ENCODE results near the gene R3HDM2. TPM values are rescaled to one million over a fixed set of nuclear protein-coding genes. Genes with fewer than 3 reads are reported as not detected.

Gene R3HDM2
- total and polyA plus RNA-seq, 4 donors: 7.4 to 28.9 (median 15.1) TPM

- TF ChIP-seq FOXA2 (IDR thresholded peaks at IDR 0.05): no peak
- no peak for TF ChIP-seq RAD21 (IDR thresholded peaks at IDR 0.05)
- no peak for TF ChIP-seq JUND (IDR thresholded peaks at IDR 0.05)
- TF ChIP-seq FOXA1 (IDR thresholded peaks at IDR 0.05): no peak
- TF ChIP-seq TAF1 (conservative IDR thresholded peaks at IDR 0.05): no peak
- no peak for TF ChIP-seq NR2F2 (IDR thresholded peaks at IDR 0.05)
- TF ChIP-seq RXRA (IDR thresholded peaks at IDR 0.05): no peak
- TF ChIP-seq HNF4G (IDR thresholded peaks at IDR 0.05): no peak
- no peak for TF ChIP-seq YY1 (IDR thresholded peaks at IDR 0.05)
Observed at GRCh38 chr12:57479043-57479375, 48.2 kb upstream of the R3HDM2 start (continued).

- TF ChIP-seq YY1 (IDR thresholded peaks at IDR 0.05): no peak
- no peak for TF ChIP-seq FOXA2 (IDR thresholded peaks at IDR 0.05)
- TF ChIP-seq ZBTB33 (IDR thresholded peaks at IDR 0.05): no peak
- no peak for TF ChIP-seq SP1 (IDR thresholded peaks at IDR 0.05)
- TF ChIP-seq GABPA (IDR thresholded peaks at IDR 0.05 in 1 of 2, conservative IDR thresholded peaks at IDR 0.05 in 1 of 2): no peak
- TF ChIP-seq, protein P1, sequence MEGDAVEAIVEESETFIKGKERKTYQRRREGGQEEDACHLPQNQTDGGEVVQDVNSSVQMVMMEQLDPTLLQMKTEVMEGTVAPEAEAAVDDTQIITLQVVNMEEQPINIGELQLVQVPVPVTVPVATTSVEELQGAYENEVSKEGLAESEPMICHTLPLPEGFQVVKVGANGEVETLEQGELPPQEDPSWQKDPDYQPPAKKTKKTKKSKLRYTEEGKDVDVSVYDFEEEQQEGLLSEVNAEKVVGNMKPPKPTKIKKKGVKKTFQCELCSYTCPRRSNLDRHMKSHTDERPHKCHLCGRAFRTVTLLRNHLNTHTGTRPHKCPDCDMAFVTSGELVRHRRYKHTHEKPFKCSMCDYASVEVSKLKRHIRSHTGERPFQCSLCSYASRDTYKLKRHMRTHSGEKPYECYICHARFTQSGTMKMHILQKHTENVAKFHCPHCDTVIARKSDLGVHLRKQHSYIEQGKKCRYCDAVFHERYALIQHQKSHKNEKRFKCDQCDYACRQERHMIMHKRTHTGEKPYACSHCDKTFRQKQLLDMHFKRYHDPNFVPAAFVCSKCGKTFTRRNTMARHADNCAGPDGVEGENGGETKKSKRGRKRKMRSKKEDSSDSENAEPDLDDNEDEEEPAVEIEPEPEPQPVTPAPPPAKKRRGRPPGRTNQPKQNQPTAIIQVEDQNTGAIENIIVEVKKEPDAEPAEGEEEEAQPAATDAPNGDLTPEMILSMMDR (IDR thresholded peaks at IDR 0.05; ENCODE audit: low read depth, low read length, missing input control): no peak
- TF ChIP-seq REST (IDR thresholded peaks at IDR 0.05): no peak
- no peak for TF ChIP-seq TAF1 (conservative IDR thresholded peaks at IDR 0.05)
- no peak for TF ChIP-seq HNF4A (conservative IDR thresholded peaks at IDR 0.05)
- no peak for TF ChIP-seq RXRA (IDR thresholded peaks at IDR 0.05)
- no peak for TF ChIP-seq NR2F2 (IDR thresholded peaks at IDR 0.05)
- TF ChIP-seq MAX (IDR thresholded peaks at IDR 0.05): no peak
- TF ChIP-seq RAD21 (IDR thresholded peaks at IDR 0.05): no peak
- TF ChIP-seq JUND (IDR thresholded peaks at IDR 0.05): no peak
- TF ChIP-seq ATF3 (IDR thresholded peaks at IDR 0.05): no peak
- no peak for TF ChIP-seq FOXA1 (IDR thresholded peaks at IDR 0.05)
- no peak for TF ChIP-seq HNF4G (IDR thresholded peaks at IDR 0.05)
- no peak for TF ChIP-seq EGR1 (IDR thresholded peaks at IDR 0.05; ENCODE audit: low read depth in 2 of 2)
- peak overlapping the region in 2 of 3 donors; percentile 2 to 12 for H3K4me3 ChIP-seq (ENCODE audit: low read depth in 1 of 3, low read length in 3 of 3)
- peak overlapping the region; percentile 66 to 79 for H3K27ac ChIP-seq (ENCODE audit: low read depth in 1 of 2, low read length in 2 of 2)
- H3K27me3 ChIP-seq (ENCODE audit: control insufficient read depth in 4 of 4, insufficient read depth in 4 of 4, low read length in 3 of 4): peaks cover 0 to 6% (median 3%) of the 10 kb centered on the region in 4 donors
- peaks cover 4 to 17% (median 12%) of the 10 kb centered on the region in 4 donors for H3K4me1 ChIP-seq (ENCODE audit: control insufficient read depth in 4 of 4, insufficient read depth in 4 of 4, low read length in 3 of 4)
- no peak for DNase-seq (ENCODE audit: low spot score)
- no peaks in the 10 kb centered on the region for H3K9me3 ChIP-seq (ENCODE audit: control insufficient read depth in 4 of 4, low read length in 3 of 4)
- no peaks in the 10 kb centered on the region for H3K36me3 ChIP-seq (ENCODE audit: control insufficient read depth in 4 of 4, insufficient read depth in 3 of 4, low read depth in 1 of 4, low read length in 3 of 4)
- 73% methylated on average over 12 of the region's 12 CpGs for WGBS
- H3K9ac ChIP-seq (ENCODE audit: low read depth in 1 of 2, low read length in 2 of 2): peak overlapping the region; percentile 28 to 63
Observed at GRCh38 chr12:57477710-57478681, 47.2 kb upstream of the R3HDM2 start.

All from liver (tissue), 9 donors.